GM19193 (cell line): ENCODE data around the gene JAG2.

Source experiments
- POLR2A ChIP-seq: IDR thresholded peaks from 4 replicates; pipeline ENCODE4 v1.6.1; 2011; ENCODE audit not compliant: insufficient read depth, insufficient read length; ENCODE audit errors: extremely low read depth

Gene JAG2

GRCh38 chr14:105138551-105139111, 29.9 kb downstream of the JAG2 start:
- TF ChIP-seq POLR2A, result no peak

DNA sequence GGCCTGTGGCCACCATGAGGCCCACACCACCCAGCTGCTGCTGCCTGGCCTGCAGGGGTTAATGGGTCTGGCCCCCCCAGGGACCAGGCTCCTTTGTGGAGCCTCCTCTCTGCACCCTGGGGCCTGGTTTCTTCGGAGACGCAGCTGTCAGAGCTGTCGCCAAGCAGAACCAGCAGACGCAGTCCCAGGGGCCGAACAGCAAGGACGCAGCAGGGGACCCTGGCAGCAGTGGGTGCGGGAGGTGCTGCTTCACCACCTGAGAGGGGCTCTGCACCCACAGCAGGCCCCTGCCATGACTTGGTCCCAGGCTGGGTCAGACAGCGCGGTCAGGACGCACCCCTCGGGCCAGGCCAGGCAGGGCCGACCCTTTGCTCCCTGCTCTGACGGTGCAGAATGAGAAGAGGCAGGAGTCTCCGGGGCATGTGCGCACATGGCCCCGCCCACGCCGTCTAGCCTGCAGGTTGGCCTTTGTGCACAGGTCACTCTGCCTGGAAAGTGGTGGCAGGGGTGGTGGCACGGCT, 30.5 kb downstream of the JAG2 start:
- no peak for TF ChIP-seq POLR2A

DNA sequence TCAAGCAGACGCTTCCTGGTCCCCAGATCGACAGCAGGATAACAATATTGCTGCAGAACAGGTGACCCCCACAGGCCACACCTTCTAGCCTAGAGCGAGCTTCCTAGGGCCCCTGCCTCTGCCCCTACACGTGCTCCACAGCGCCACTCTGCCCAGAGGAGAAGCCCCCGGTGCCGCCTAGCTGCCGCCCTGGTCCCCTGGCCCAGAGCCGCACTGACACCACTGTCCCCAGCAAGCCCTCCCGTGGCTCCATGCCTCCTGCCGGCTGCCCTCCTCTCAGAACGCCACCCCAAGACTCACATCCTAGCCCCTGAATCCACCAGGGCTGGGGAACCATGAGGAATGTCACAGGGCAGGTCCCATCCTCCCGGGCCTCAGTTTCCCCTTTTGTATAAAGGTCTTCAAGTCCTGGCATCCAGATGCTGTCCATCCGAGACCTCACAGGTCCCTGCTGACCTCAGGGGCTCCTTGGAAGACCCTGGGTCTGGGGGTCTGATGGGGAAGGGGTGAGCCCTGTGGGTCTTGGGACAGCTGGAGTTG, 31.0 kb downstream of the JAG2 start:
- TF ChIP-seq POLR2A, result no peak

DNA sequence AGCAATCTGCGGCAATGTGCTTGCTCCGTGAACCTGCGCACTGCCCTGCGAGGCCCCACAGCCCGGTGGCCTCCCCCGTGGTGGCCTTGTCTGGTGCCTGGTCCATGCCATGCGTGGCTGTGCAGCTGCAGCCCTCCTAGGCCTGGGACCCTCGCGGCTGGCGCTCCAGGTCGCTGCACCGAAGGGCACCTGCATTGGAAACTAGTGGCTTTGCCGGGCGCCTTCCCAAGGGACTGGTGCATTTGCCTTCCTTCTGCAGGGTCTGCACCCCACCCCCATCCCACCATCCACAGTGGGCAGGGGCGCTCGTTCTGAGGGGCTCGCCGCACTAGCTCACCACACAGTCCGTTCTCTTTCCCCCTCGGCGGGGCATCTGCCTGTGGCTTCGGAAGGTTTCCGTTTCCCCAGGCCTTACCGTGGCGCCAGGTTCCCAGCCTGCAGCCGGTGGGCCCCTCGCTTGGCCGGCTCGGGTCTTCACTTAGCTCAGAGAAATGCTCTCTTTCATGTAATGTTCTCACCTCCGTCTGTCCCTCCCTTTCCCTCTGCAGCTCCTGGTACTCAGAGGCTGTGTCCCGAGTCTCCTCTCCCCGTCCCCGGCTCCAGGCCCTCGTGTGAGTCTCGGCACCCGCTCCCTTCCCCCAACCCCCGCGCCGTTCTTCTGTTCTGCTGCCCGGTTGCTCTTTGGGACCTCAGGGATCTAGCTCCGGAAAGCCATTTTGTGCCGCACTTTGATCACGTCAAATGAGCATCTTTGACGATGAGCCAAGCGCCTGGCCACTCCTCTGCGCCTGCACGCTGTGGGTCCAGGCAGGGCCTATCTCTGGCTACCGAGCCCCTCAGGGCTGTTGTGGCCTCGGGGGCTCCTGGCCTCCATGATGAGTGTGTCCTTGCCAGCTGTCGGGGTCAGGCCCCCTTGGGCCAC, 31.9 kb downstream of the JAG2 start:
- TF ChIP-seq POLR2A, result no peak

GRCh38 chr14:105135700-105136395, 32.7 kb downstream of the JAG2 start:
- TF ChIP-seq POLR2A, result no peak

- TF ChIP-seq POLR2A, result no peak
These were observed 35.5 kb downstream of the JAG2 start for GRCh38 chr14:105132921-105133654.

DNA sequence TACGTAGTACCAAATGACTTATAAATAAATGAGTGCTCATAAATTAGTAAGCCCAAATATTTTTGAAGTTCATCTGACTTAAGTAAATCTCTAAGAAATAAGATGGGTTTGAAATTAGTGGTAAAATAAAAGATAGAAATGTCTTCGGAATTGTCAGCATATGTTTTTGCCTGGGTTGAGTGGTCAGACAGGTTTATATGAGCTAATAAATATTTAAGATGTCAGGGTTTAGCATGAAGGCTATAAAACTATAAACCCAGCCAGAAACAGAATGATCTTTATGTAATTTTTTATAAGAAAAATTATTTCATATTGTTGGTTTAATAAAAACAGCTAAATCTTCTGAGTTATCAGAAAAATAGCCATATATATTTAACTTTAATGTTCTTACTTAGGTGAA, 37.3 kb downstream of the JAG2 start:
- no peak for TF ChIP-seq POLR2A

- no peak for TF ChIP-seq POLR2A
These were observed 40.5 kb downstream of the JAG2 start for GRCh38 chr14:105128059-105128458.

GRCh38 chr14:105126981-105127329, 41.6 kb downstream of the JAG2 start:
- TF ChIP-seq POLR2A, result no peak

- TF ChIP-seq POLR2A, result no peak
These were observed 42.2 kb downstream of the JAG2 start for GRCh38 chr14:105126126-105126980.

GRCh38 chr14:105124823-105125222, 43.8 kb downstream of the JAG2 start:
- TF ChIP-seq POLR2A, result no peak

DNA sequence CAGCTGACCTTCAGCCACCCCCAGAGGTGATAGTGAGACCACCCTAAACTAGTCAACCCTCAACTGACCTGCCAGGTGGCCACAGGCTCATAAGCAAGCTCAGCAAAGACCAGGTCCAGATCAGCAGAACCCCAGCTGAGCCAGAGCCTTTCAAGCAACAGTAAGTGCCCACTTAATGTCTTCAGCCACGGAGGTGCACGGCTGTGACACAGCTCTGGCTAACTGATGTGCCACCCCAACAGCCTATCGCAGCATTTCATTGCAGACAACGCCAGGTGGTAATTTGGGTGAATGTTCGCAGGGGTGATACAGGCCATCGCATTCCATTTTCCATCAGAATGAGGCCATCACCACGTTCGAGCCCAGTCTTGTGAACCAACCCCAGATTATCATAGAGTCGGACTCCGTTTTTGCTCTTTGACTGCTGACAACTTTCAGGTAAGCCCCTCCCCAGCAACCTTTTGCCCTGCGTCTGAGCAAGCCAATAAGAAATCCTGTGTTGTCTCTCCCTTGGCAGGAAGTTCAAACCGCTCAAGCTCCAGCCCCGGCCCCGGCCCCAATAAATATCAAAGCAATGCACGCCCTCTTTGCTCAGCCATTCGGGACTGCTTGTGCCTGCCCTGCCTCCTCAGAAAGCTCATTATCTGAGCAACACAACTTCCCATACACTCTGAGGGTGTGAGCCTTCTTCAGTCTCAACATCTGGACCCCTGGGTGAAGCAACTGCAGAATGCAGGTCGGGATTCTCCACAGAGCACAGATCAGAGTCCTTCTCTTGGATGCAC, 44.4 kb downstream of the JAG2 start:
- no peak for TF ChIP-seq POLR2A
